ENCODE data around the gene SMIM11.
A peak's percentile ranks its signal among the peaks of the same experiment; 100 is the strongest.
"Not testable (repeated sequence)": the region's sequence is repeated elsewhere in the genome, so short reads cannot be mapped to it uniquely, and the experiment has no call there.

The SMIM11 gene

GRCh38 chr21:34374940-34375618, at the start of gene SMIM11:
SMIM11 (plus strand) TSS chr21:34375507; CDS start chr21:34379505, 3,998 bp downstream.
- DNase-seq, result not testable (repeated sequence)

- no peak for DNase-seq
These were observed 45.3 kb upstream of the SMIM11 start for GRCh38 chr21:34330055-34330454.

GRCh38 chr21:34331726-34332125, 43.6 kb upstream of the SMIM11 start:
- no peak for DNase-seq

GRCh38 chr21:34332347-34332746, 43.0 kb upstream of the SMIM11 start:
- no peak for DNase-seq

- no peak for DNase-seq
These were observed 42.1 kb upstream of the SMIM11 start for GRCh38 chr21:34333121-34333739.

GRCh38 chr21:34335316-34335715, 40.0 kb upstream of the SMIM11 start:
- DNase-seq, result peak; percentile 96

- peak; percentile 47 for DNase-seq
These were observed 39.1 kb upstream of the SMIM11 start for GRCh38 chr21:34336245-34336644.

- DNase-seq, result peak; percentile 78
These were observed 38.4 kb upstream of the SMIM11 start for GRCh38 chr21:34336756-34337391.

GRCh38 chr21:34337741-34338140, 37.6 kb upstream of the SMIM11 start:
- no peak for DNase-seq

- DNase-seq, result no peak
These were observed 37.1 kb upstream of the SMIM11 start for GRCh38 chr21:34338226-34338625.

GRCh38 chr21:34340061-34340460, 35.2 kb upstream of the SMIM11 start:
- DNase-seq, result no peak

- peak; percentile 46 for DNase-seq
These were observed 32.8 kb upstream of the SMIM11 start for GRCh38 chr21:34342476-34342875.

- no peak for DNase-seq
These were observed 32.0 kb upstream of the SMIM11 start for GRCh38 chr21:34343347-34343746.

- DNase-seq, result no peak
These were observed 31.4 kb upstream of the SMIM11 start for GRCh38 chr21:34343838-34344381.

- no peak for DNase-seq
These were observed 30.7 kb upstream of the SMIM11 start for GRCh38 chr21:34344584-34344983.

- no peak for DNase-seq
These were observed 30.0 kb upstream of the SMIM11 start for GRCh38 chr21:34345091-34345871.

GRCh38 chr21:34345892-34346291, 29.4 kb upstream of the SMIM11 start:
- no peak for DNase-seq

GRCh38 chr21:34348890-34349519, 26.3 kb upstream of the SMIM11 start:
- no peak for DNase-seq

- DNase-seq, result peak; percentile 90
These were observed 23.5 kb upstream of the SMIM11 start for GRCh38 chr21:34351786-34352241.

GRCh38 chr21:34352556-34352955, 22.8 kb upstream of the SMIM11 start:
- DNase-seq, result no peak

- DNase-seq, result no peak
These were observed 22.1 kb upstream of the SMIM11 start for GRCh38 chr21:34353182-34353581.

GRCh38 chr21:34354836-34355235, 20.5 kb upstream of the SMIM11 start:
- DNase-seq, result no peak

- no peak for DNase-seq
These were observed 19.7 kb upstream of the SMIM11 start for GRCh38 chr21:34355570-34355969.

All from NCI-H69 (cell line).